Activated CD4-positive, alpha-beta T cell treated with anti-CD3 and anti-CD28 coated beads, Interleukin-2, amount 10 ng/mL, durations not matched to agents 7 days and 5 days (primary cell): ENCODE measurements around the gene BUD31. TPM values are rescaled to one million over a fixed set of nuclear protein-coding genes. Genes with fewer than 3 reads are reported as not detected.
A peak's percentile ranks its signal among the peaks of the same experiment; 100 is the strongest.
"Not testable (repeated sequence)": the region's sequence is repeated elsewhere in the genome, so short reads cannot be mapped to it uniquely, and the experiment has no call there.

Experiments
- CTCF ChIA-PET: fragments of 350-600 bp; sonication (Branson Sonifier 250); formaldehyde crosslinking; loops from one replicate; lab custom pipeline; 2021; ENCODE audit warnings: antibody characterized with exemption; lab: Charles Lee
- POLR2A ChIA-PET: fragments of 350-600 bp; sonication (Branson Sonifier 250); formaldehyde crosslinking; loops from one replicate; lab custom pipeline; 2021; ENCODE audit warnings: antibody characterized with exemption; lab: Charles Lee
- DNase-seq: peaks from one replicate; pipeline ENCODE4 v3.0.0-alpha.2; 2020
- H3K27ac Mint-ChIP-seq: one replicate; pipeline ENCODE4 v1.8.0; 2021; ENCODE audit warnings: mild to moderate bottlenecking, moderate library complexity, mixed read lengths
- H3K27me3 Mint-ChIP-seq: one replicate; pipeline ENCODE4 v1.8.0; 2021; ENCODE audit warnings: mixed read lengths
- H3K36me3 Mint-ChIP-seq: one replicate; pipeline ENCODE4 v1.8.0; 2021; ENCODE audit warnings: low read depth, mixed read lengths
- H3K4me1 Mint-ChIP-seq: one replicate; pipeline ENCODE4 v1.8.0; 2021; ENCODE audit warnings: mixed read lengths
- H3K4me3 Mint-ChIP-seq: one replicate; pipeline ENCODE4 v1.8.0; 2021; ENCODE audit warnings: mild to moderate bottlenecking, moderate library complexity, mixed read lengths
- H3K9me3 Mint-ChIP-seq: one replicate; pipeline ENCODE4 v1.8.0; 2021; ENCODE audit warnings: mixed read lengths
- total RNA-seq, 2 experiments: library from RNA; stranded (reverse); gene quantifications; one replicate each; pipeline ENCODE4 v1.2.3, GENCODE V29; 2021

BUD31 gene
- total RNA-seq, 2 experiments from 2014 or later, result 94.2 to 115 TPM

GRCh38 chr7:99383791-99384370, 24.9 kb upstream of the BUD31 start:
- H3K36me3 Mint-ChIP-seq, result peaks cover 54% of the 10 kb centered on the region
- peaks cover 54% of the 10 kb centered on the region for H3K4me1 Mint-ChIP-seq
- no peaks in the 10 kb centered on the region for H3K9me3 Mint-ChIP-seq
- POLR2A ChIA-PET, result interaction anchor here (0.6 kb wide), 1 partner anchor 27 kb away, joined by 8 read pairs; no protein-coding TSS in a partner anchor
- DNase-seq, result no peak
- peak overlapping the region; percentile 68 for H3K27ac Mint-ChIP-seq
- no peak overlapping the region for H3K4me3 Mint-ChIP-seq
- no peaks in the 10 kb centered on the region for H3K27me3 Mint-ChIP-seq
- CTCF ChIA-PET, result no interaction called here

DNA sequence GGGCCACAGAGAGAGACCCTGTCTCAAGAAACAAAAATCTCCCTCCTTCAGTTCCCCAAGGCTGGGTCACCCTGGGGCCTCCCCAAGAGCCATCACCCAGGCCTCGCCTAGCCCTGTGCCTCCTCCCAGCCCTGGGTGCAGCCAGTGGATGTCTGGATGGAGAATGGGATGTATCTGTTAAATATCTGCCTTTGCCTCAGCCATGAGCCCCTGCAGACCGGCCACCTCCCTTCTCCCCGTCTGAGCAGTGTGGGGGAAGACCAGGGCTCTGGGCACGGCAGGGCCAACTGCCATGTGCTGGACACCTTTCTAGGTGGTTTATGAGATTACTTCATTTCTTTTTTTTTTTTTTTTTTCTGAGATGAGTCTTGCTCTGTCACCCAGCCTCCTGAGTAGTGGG, 24.2 kb upstream of the BUD31 start:
- CTCF ChIA-PET, result no interaction called here
- peaks cover 50% of the 10 kb centered on the region for H3K4me1 Mint-ChIP-seq
- no peaks in the 10 kb centered on the region for H3K9me3 Mint-ChIP-seq
- DNase-seq, result no peak
- POLR2A ChIA-PET, result interaction anchor here (0.6 kb wide), 1 partner anchor 27 kb away, joined by 8 read pairs; no protein-coding TSS in a partner anchor
- H3K27ac Mint-ChIP-seq, result peak overlapping the region; percentile 57
- H3K4me3 Mint-ChIP-seq, result no peak overlapping the region
- peaks cover 52% of the 10 kb centered on the region for H3K36me3 Mint-ChIP-seq
- no peaks in the 10 kb centered on the region for H3K27me3 Mint-ChIP-seq

- peak overlapping the region; percentile 9 for H3K27ac Mint-ChIP-seq
- peaks cover 46% of the 10 kb centered on the region for H3K36me3 Mint-ChIP-seq
- no peak overlapping the region for H3K4me3 Mint-ChIP-seq
- no peaks in the 10 kb centered on the region for H3K9me3 Mint-ChIP-seq
- CTCF ChIA-PET, result interaction anchor here (0.9 to 1.2 kb wide), 2 partner anchors 18 to 22 kb away, joined by 3 to 4 read pairs; no protein-coding TSS in a partner anchor
- H3K27me3 Mint-ChIP-seq, result no peaks in the 10 kb centered on the region
- peaks cover 40% of the 10 kb centered on the region for H3K4me1 Mint-ChIP-seq
- POLR2A ChIA-PET, result no interaction called here
- no peak for DNase-seq
Measured at GRCh38 chr7:99385564-99385963, 23.2 kb upstream of the BUD31 start.

GRCh38 chr7:99386584-99387238, 22.1 kb upstream of the BUD31 start:
- Mint-ChIP-seq H3K4me3 (no peak overlapping the region), H3K9me3 (no peaks in the 10 kb centered on the region), H3K36me3 (peaks cover 45% of the 10 kb centered on the region), H3K27ac (peak overlapping the region; percentile 57), H3K27me3 (no peaks in the 10 kb centered on the region), H3K4me1 (peaks cover 38% of the 10 kb centered on the region)
- ChIA-PET CTCF (interaction anchor here (0.7 to 1.6 kb wide), 8 partner anchors 13 to 62 kb away, joined by 3 to 7 read pairs (median 4); partner anchors contain the start of genes BUD31 and PDAP1), POLR2A (no interaction called here)
- DNase-seq, result peak; percentile 64

GRCh38 chr7:99387239-99387635, 21.5 kb upstream of the BUD31 start:
- POLR2A ChIA-PET, result not testable (repeated sequence)

GRCh38 chr7:99387912-99388311, 20.9 kb upstream of the BUD31 start:
- H3K36me3 Mint-ChIP-seq, result peaks cover 52% of the 10 kb centered on the region
- ChIA-PET CTCF (interaction anchor here (1.0 to 1.4 kb wide), 2 partner anchors 23 to 27 kb away, joined by 3 to 4 read pairs; no protein-coding TSS in a partner anchor), POLR2A (interaction anchor here (0.6 kb wide), 1 partner anchor 15 kb away, joined by 3 read pairs; no protein-coding TSS in a partner anchor)
- no peaks in the 10 kb centered on the region for H3K27me3 Mint-ChIP-seq
- no peak for DNase-seq
- no peak overlapping the region for H3K27ac Mint-ChIP-seq
- no peak overlapping the region for H3K4me3 Mint-ChIP-seq
- peaks cover 47% of the 10 kb centered on the region for H3K4me1 Mint-ChIP-seq
- no peaks in the 10 kb centered on the region for H3K9me3 Mint-ChIP-seq

More at GRCh38 chr7:99387239-99387635, 21.5 kb upstream of the BUD31 start:
- not testable (repeated sequence) for H3K4me3 Mint-ChIP-seq, H3K9me3 Mint-ChIP-seq, DNase-seq, H3K27me3 Mint-ChIP-seq, H3K27ac Mint-ChIP-seq
- Mint-ChIP-seq H3K36me3 (peaks cover 49% of the 10 kb centered on the region), H3K4me1 (peaks cover 42% of the 10 kb centered on the region)
- CTCF ChIA-PET, result interaction anchor here (0.7 to 1.6 kb wide), 7 partner anchors 12 to 62 kb away, joined by 3 to 7 read pairs (median 3); partner anchors contain the start of genes BUD31 and PDAP1

GRCh38 chr7:99389772-99390171, 19.0 kb upstream of the BUD31 start:
- CTCF ChIA-PET, result interaction anchor here (0.8 to 1.3 kb wide), 2 partner anchors 9 to 17 kb away, joined by 3 to 4 read pairs; no protein-coding TSS in a partner anchor
- H3K4me3 Mint-ChIP-seq, result no peak overlapping the region
- H3K36me3 Mint-ChIP-seq, result peaks cover 53% of the 10 kb centered on the region
- H3K27ac Mint-ChIP-seq, result no peak overlapping the region
- POLR2A ChIA-PET, result no interaction called here
- no peaks in the 10 kb centered on the region for H3K9me3 Mint-ChIP-seq
- H3K4me1 Mint-ChIP-seq, result peaks cover 46% of the 10 kb centered on the region
- H3K27me3 Mint-ChIP-seq, result no peaks in the 10 kb centered on the region
- no peak for DNase-seq

DNA sequence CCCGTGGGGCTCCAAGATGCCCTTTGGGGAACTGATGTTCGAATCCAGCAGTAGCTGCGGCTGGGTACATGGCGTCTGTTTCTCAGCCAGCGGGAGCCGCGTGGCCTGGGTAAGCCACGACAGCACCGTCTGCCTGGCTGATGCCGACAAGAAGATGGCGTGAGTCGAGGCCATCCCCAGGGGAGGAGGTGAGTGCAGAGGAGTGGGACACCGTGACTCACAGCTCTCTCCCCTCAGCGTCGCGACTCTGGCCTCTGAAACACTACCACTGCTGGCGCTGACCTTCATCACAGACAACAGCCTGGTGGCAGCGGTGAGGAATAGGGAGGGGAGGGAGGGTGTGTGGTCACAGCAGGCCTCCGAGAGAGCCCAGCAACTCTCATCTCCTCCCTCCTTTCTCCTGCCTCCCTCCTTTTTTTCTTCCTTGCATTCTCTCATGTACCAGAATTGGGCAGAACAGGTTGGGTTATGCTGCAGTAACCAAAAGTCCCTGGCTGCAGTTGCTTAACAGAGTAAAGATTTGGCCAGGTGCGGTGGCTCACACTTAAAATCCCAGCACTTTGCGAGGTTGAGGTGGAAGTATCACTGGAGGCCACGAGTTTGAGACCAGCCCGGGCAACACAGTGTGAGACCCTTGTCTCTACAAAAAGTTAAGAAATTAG, 17.7 kb upstream of the BUD31 start:
- Mint-ChIP-seq H3K4me3 (no peak overlapping the region), H3K36me3 (peaks cover 60% of the 10 kb centered on the region), H3K27me3 (no peaks in the 10 kb centered on the region), H3K9me3 (no peaks in the 10 kb centered on the region), H3K4me1 (peaks cover 41% of the 10 kb centered on the region), H3K27ac (peak overlapping the region; percentile 71)
- ChIA-PET CTCF (interaction anchor here (0.5 to 1.9 kb wide), 3 partner anchors 15 to 27 kb away, joined by 4 to 6 read pairs (median 5); no protein-coding TSS in a partner anchor), POLR2A (no interaction called here)
- no peak for DNase-seq

GRCh38 chr7:99392046-99392445, 16.7 kb upstream of the BUD31 start:
- ChIA-PET CTCF (interaction anchor here (0.5 to 1.9 kb wide), 8 partner anchors 10 to 1038 kb away, joined by 3 to 7 read pairs (median 4); partner anchors contain the start of genes BUD31 and PDAP1), POLR2A (interaction anchor here (0.6 to 1.2 kb wide), 2 partner anchors 13 to 711 kb away, joined by 3 to 4 read pairs; no protein-coding TSS in a partner anchor)
- H3K27me3 Mint-ChIP-seq, result no peaks in the 10 kb centered on the region
- peak overlapping the region; percentile 25 for H3K4me3 Mint-ChIP-seq
- H3K27ac Mint-ChIP-seq, result peak overlapping the region; percentile 71
- peaks cover 36% of the 10 kb centered on the region for H3K4me1 Mint-ChIP-seq
- H3K36me3 Mint-ChIP-seq, result peaks cover 64% of the 10 kb centered on the region
- no peak for DNase-seq
- H3K9me3 Mint-ChIP-seq, result no peaks in the 10 kb centered on the region

DNA sequence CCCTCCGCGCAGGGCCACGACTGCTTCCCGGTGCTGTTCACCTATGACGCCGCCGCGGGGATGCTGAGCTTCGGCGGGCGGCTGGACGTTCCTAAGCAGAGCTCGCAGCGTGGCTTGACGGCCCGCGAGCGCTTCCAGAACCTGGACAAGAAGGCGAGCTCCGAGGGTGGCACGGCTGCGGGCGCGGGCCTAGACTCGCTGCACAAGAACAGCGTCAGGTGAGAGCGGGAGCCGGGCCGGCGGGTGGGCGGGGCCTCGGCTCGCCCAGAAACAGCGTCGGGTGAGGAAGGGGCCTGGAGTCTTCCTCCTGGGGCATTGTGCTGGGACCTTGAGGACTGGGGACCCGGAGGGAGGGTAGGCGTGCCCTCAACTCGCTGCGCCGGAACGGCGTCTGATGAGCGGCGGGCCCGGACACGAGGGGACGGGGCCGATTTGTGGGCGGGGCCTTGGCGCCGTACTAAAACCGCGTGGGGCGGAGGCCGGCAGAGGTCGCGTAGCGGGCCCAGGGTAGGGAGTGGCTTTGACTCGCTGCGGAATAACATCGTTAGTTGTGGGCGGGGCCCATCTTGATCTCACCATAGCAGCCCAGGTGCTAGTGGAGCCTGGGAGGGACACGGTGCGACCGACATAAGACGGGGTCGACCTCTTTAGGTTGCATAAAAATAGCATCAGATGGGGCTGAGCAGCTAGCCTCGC, 16.0 kb upstream of the BUD31 start:
- CTCF ChIA-PET, result interaction anchor here (1.2 to 1.9 kb wide), 7 partner anchors 9 to 29 kb away, joined by 3 to 7 read pairs (median 3); partner anchors contain the start of genes BUD31 and PDAP1
- Mint-ChIP-seq H3K4me1 (peaks cover 35% of the 10 kb centered on the region), H3K9me3 (no peaks in the 10 kb centered on the region), H3K27ac (peak overlapping the region; percentile 88), H3K27me3 (no peaks in the 10 kb centered on the region), H3K4me3 (peak overlapping the region; percentile 64), H3K36me3 (peaks cover 65% of the 10 kb centered on the region)
- DNase-seq, result peak; percentile 89
- POLR2A ChIA-PET, result interaction anchor here (0.6 to 1.2 kb wide), 2 partner anchors 13 to 710 kb away, joined by 3 to 4 read pairs; no protein-coding TSS in a partner anchor

GRCh38 chr7:99393355-99394187, 15.2 kb upstream of the BUD31 start:
- Mint-ChIP-seq H3K4me3 (peak overlapping the region; percentile 64), H3K4me1 (peaks cover 39% of the 10 kb centered on the region), H3K27me3 (no peaks in the 10 kb centered on the region), H3K9me3 (no peaks in the 10 kb centered on the region), H3K27ac (peak overlapping the region; percentile 88), H3K36me3 (peaks cover 67% of the 10 kb centered on the region)
- ChIA-PET POLR2A (no interaction called here), CTCF (interaction anchor here (0.5 to 1.8 kb wide), 4 partner anchors 8 to 152 kb away, joined by 3 to 7 read pairs (median 3); no protein-coding TSS in a partner anchor)
- DNase-seq, result no peak
